HUES64 (cell line): ENCODE results near the gene CEPT1.

Experiments used
- H3K27ac ChIP-seq: 2 replicates; pipeline ENCODE4 v1.7.0; 2013; ENCODE audit warnings: low read depth, low read length, inconsistent platforms
- H3K27me3 ChIP-seq: 2 replicates; pipeline ENCODE4 v1.6.1; 2013; ENCODE audit warnings: mild to moderate bottlenecking, low read length; ENCODE audit not compliant: insufficient read depth
- H3K36me3 ChIP-seq: 2 replicates; pipeline ENCODE4 v1.6.1; 2013; ENCODE audit warnings: mild to moderate bottlenecking, low read length; ENCODE audit not compliant: insufficient read depth
- H3K4me1 ChIP-seq: 2 replicates; pipeline ENCODE4 v1.6.1; 2013; ENCODE audit warnings: mild to moderate bottlenecking, low read length, moderate library complexity; ENCODE audit not compliant: insufficient read depth
- H3K4me3 ChIP-seq: 2 replicates; pipeline ENCODE4 v1.5.1; 2013; ENCODE audit warnings: mild to moderate bottlenecking, low read length, moderate library complexity
- H3K9ac ChIP-seq: 2 replicates; pipeline ENCODE4 v1.6.1; 2013; ENCODE audit warnings: mild to moderate bottlenecking, low read depth, low read length
- H3K9me3 ChIP-seq: 2 replicates; pipeline ENCODE4 v1.6.1; 2013; ENCODE audit warnings: low read depth, low read length; ENCODE audit not compliant: insufficient read depth
- WGBS: fragments of 150-250, 120-280 bp; methylation state at CpG from one replicate; pipeline ENCODE4 v1.1.7; 2013; ENCODE audit warnings: missing lambda C conversion rate; 5-methylcytosine and 5-hydroxymethylcytosine counted together

Gene CEPT1

GRCh38 chr1:111203681-111204200 lies 63.7 kb downstream of the CEPT1 start:
- H3K4me3 ChIP-seq = no peak overlapping the region
- H3K27me3 ChIP-seq = no peaks in the 10 kb centered on the region; the same call in 1 of the 2 replicates
- no peaks in the 10 kb centered on the region for H3K9me3 ChIP-seq
- no peak overlapping the region for H3K27ac ChIP-seq
- H3K9ac ChIP-seq = no peak overlapping the region
- no peaks in the 10 kb centered on the region for H3K4me1 ChIP-seq
- WGBS = 97% methylated on average over 41 of the region's 41 CpGs
- H3K36me3 ChIP-seq = no peaks in the 10 kb centered on the region

- Histone ChIP-seq H3K9ac (no peak overlapping the region), H3K4me3 (no peak overlapping the region)
These were observed 64.4 kb downstream of the CEPT1 start for GRCh38 chr1:111204201-111204982.

DNA sequence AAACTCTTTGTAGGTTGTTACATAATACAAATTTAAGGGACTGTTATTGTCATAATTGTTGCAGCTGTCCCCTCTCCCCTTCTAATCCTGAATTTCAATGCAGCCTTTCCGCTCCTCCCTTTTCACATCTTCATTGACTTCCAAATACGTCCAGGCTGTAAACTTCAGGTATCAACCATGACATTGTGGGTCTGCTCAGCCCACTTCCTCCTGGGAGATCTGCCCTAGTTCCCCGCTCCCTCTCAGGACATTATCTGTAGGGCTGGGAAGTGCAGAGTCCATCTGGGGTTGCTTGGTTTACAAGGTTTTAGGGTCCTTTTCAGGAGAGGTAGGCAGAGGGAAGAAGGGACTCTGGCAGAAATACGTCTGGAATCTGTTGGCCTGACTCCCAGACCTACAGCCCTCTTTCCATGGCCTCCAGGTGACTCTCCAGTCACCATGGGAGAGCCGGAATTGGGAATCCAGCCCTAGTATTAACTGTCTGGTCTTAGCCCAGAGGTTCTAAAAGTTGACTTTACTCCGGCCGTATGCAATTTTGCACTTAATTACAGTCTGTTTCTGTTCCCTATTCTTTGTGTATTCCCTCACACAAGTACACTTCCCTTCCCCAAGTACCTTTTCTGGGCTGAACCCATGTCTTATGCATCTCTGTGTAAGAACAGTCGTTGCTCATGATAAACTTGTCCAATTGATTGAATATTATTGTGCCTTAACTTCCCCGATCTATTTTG lies 65.1 kb downstream of the CEPT1 start:
- Histone ChIP-seq H3K27me3 (no peaks in the 10 kb centered on the region; the same call in 1 of the 2 replicates), H3K27ac (no peak overlapping the region), H3K4me1 (no peaks in the 10 kb centered on the region), H3K9ac (no peak overlapping the region), H3K4me3 (no peak overlapping the region), H3K36me3 (no peaks in the 10 kb centered on the region), H3K9me3 (no peaks in the 10 kb centered on the region)
- WGBS = 94% methylated on average over 8 of the region's 9 CpGs

More at GRCh38 chr1:111204201-111204982, 64.4 kb downstream of the CEPT1 start:
- H3K27me3 ChIP-seq = no peaks in the 10 kb centered on the region; the same call in 1 of the 2 replicates
- no peaks in the 10 kb centered on the region for H3K36me3 ChIP-seq
- no peaks in the 10 kb centered on the region for H3K4me1 ChIP-seq
- H3K9me3 ChIP-seq = no peaks in the 10 kb centered on the region
- 96% methylated on average over 61 of the region's 61 CpGs for WGBS
- no peak overlapping the region for H3K27ac ChIP-seq

- no peak overlapping the region for H3K9ac ChIP-seq
- no peak overlapping the region for H3K27ac ChIP-seq
- H3K36me3 ChIP-seq = no peaks in the 10 kb centered on the region
- no peak overlapping the region for H3K4me3 ChIP-seq
- WGBS = no CpG with 5 or more reads among the region's 2 CpGs
- no peaks in the 10 kb centered on the region for H3K9me3 ChIP-seq
- H3K27me3 ChIP-seq = no peaks in the 10 kb centered on the region; the same call in 1 of the 2 replicates
- no peaks in the 10 kb centered on the region for H3K4me1 ChIP-seq
These were observed 65.7 kb downstream of the CEPT1 start for GRCh38 chr1:111205714-111206050.

DNA sequence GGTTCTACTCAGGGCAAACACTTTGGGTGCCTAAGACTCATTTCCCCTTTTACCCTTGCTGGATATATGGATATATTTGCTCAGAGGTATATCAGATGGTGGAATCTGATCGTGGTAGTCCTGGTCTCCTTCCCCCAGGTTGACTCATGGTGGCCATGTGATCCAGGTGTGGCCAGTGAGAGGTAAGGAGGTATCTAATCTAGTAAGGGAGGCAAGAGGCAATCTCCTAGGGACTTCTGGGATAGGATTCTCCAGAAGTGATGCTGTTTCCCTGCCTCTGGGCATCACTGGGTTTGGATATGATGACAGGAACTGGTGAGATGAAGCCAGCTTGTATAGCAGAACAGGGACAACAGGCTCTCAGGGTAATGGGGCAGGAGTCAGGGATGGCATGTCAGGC lies 68.9 kb downstream of the CEPT1 start:
- Histone ChIP-seq H3K27me3 (no peaks in the 10 kb centered on the region; the same call in 1 of the 2 replicates), H3K36me3 (no peaks in the 10 kb centered on the region), H3K9ac (no peak overlapping the region), H3K4me1 (no peaks in the 10 kb centered on the region), H3K4me3 (no peak overlapping the region), H3K27ac (no peak overlapping the region), H3K9me3 (no peaks in the 10 kb centered on the region)
- 78% methylated on average over 1 of the region's 1 CpG for WGBS

GRCh38 chr1:111209622-111210021 lies 69.6 kb downstream of the CEPT1 start:
- Histone ChIP-seq H3K4me1 (no peaks in the 10 kb centered on the region), H3K9me3 (no peaks in the 10 kb centered on the region), H3K27ac (no peak overlapping the region), H3K4me3 (no peak overlapping the region), H3K27me3 (no peaks in the 10 kb centered on the region; the same call in 1 of the 2 replicates), H3K36me3 (no peaks in the 10 kb centered on the region), H3K9ac (no peak overlapping the region)
- 73% methylated on average over 4 of the region's 4 CpGs for WGBS

- 95% methylated on average over 1 of the region's 1 CpG for WGBS
- Histone ChIP-seq H3K36me3 (no peaks in the 10 kb centered on the region), H3K27ac (no peak overlapping the region), H3K9me3 (no peaks in the 10 kb centered on the region), H3K4me3 (no peak overlapping the region), H3K4me1 (0 out of 2 replicates have a peak, but pooled peaks cover 4% of the 10 kb centered on the region), H3K9ac (no peak overlapping the region), H3K27me3 (no peaks in the 10 kb centered on the region)
These were observed 71.9 kb downstream of the CEPT1 start for GRCh38 chr1:111211921-111212320.

DNA sequence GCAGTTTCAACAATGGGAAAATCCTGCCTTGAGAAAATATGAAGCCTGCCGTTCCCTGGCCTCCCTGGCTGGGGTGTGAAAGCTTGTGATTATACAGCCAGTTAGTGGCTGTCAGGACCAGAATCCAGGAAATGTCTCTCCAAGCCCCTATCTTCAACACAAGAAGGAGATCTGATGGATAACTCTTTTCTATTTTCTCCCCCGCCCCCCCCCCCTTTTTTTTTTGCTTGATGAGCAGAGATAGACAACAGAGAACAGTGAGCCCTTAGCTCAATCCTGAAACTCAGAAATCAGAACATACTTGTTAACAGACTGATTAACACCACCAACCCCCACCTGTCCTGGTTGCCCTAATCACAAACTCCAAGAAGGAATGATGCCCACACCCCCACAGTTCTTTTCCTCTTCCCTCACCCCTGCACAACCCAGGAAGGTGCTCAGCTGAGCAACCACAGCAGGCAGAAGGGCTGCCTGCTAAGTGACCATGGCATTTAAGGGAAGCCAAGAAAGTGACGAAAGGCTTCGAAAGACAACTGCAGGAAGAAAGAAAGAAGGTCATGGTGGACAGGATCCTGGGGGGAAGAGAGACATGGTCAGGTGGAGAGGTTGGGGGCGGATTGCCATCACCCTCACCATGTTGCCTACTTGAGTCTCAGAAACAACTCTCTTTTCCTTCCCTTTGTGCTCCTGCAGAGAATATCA lies 72.8 kb downstream of the CEPT1 start:
- Histone ChIP-seq H3K4me1 (0 out of 2 replicates have a peak, but pooled peaks cover 4% of the 10 kb centered on the region), H3K36me3 (no peaks in the 10 kb centered on the region), H3K27me3 (no peaks in the 10 kb centered on the region), H3K9me3 (no peaks in the 10 kb centered on the region), H3K9ac (no peak overlapping the region), H3K4me3 (no peak overlapping the region), H3K27ac (no peak overlapping the region)
- 86% methylated on average over 5 of the region's 5 CpGs for WGBS

- Histone ChIP-seq H3K9me3 (no peaks in the 10 kb centered on the region), H3K27ac (no peak overlapping the region), H3K4me1 (0 out of 2 replicates have a peak, but pooled peaks cover 4% of the 10 kb centered on the region)
These were observed 73.4 kb downstream of the CEPT1 start for GRCh38 chr1:111213412-111213811.

GRCh38 chr1:111214074-111214801 lies 74.2 kb downstream of the CEPT1 start:
- H3K9ac ChIP-seq = no peak overlapping the region; the same call in 1 of the 2 replicates
- 91% methylated on average over 6 of the region's 6 CpGs for WGBS
- H3K36me3 ChIP-seq = no peaks in the 10 kb centered on the region
- H3K4me3 ChIP-seq = no peak overlapping the region
- peaks cover 4% of the 10 kb centered on the region; the same call in 1 of the 2 replicates for H3K4me1 ChIP-seq
- H3K27ac ChIP-seq = no peak overlapping the region
- no peaks in the 10 kb centered on the region for H3K9me3 ChIP-seq
- no peaks in the 10 kb centered on the region for H3K27me3 ChIP-seq

More at GRCh38 chr1:111213412-111213811, 73.4 kb downstream of the CEPT1 start:
- H3K36me3 ChIP-seq = no peaks in the 10 kb centered on the region
- 93% methylated on average over 6 of the region's 6 CpGs for WGBS
- no peak overlapping the region for H3K4me3 ChIP-seq
- H3K9ac ChIP-seq = no peak overlapping the region
- H3K27me3 ChIP-seq = no peaks in the 10 kb centered on the region
